ENCODE data around the gene BICDL1. TPM values are rescaled to one million over a fixed set of nuclear protein-coding genes. Genes with fewer than 3 reads are reported as not detected.

Gene BICDL1
- total and polyA plus RNA-seq, 10 of the 15 experiments (the other 5 are each of a cell fraction or from before 2014, with no cell fraction given): 0.72 to 12.3 (median 4.2) TPM

DNA sequence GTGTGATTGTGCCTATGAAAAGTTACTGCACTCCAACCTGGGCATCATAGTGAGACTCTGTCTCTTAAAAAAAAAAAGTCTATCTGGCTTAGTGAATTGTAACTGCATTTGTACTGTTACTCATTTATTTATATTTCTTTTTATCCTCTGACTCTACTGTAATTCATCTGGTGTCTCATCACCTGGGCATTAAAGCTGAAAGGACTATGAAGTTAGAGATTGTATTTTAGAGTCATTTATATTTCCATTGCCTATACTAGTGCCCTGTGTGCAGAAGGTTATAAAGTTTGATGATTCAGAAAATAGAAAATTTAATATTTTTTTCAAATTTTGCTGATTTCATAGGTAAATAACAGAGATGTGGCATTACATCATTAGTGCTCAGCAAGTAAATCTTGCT, 30.2 kb downstream of the BICDL1 start:
- Histone ChIP-seq H3K9ac (ENCODE audit: control insufficient read depth, insufficient read depth, low read length) (no peak overlapping the region), H3K27ac (ENCODE audit: control insufficient read depth, insufficient read depth) (no peak overlapping the region), H4K20me1 (ENCODE audit: control insufficient read depth, insufficient read depth) (no peaks in the 10 kb centered on the region), H3K9me3 (replicated peaks; ENCODE audit: control insufficient read depth, insufficient read depth, low read length) (no peaks in the 10 kb centered on the region), H3K27me3 (replicated peaks in 1 of 2; ENCODE audit: control insufficient read depth in 2 of 2, insufficient read depth in 2 of 2, low read length in 1 of 2) (no peaks in the 10 kb centered on the region), H2AFZ (ENCODE audit: control insufficient read depth, low read depth, low read length) (no peak overlapping the region), H3K79me2 (ENCODE audit: control insufficient read depth, insufficient read depth, low read length) (no peaks in the 10 kb centered on the region), H3K4me2 (ENCODE audit: control insufficient read depth, insufficient read depth) (no peak overlapping the region), H3K36me3 (ENCODE audit: control insufficient read depth in 2 of 2, insufficient read depth in 2 of 2, low read length in 1 of 2) (no peaks in the 10 kb centered on the region), H3K4me1 (ENCODE audit: control insufficient read depth, insufficient read depth, low read length) (peaks cover 11% of the 10 kb centered on the region; the same call in 1 of the 2 replicates), H3K4me3 (no peak overlapping the region)
- CTCF ChIA-PET: interaction anchor here (1.5 kb wide), 1 partner anchor 13 kb away, joined by 4 read pairs; no protein-coding TSS in a partner anchor
- DNase-seq (ENCODE audit: low read depth, low spot score): no peak
- in situ Hi-C loops (cut with MboI) (no loop called here), intact Hi-C loops (cut with micrococcal nuclease; ENCODE audit: unreplicated experiment) (loop anchor here (10.0 kb wide), 1 partner anchor 66 kb away; no protein-coding TSS in a partner anchor)
- POLR2A ChIA-PET: no interaction called here
- no peak for ATAC-seq
- no peak for FAIRE-seq
- SMC1A ChIA-PET (ENCODE audit: uncharacterized antibody, unreplicated experiment): no interaction called here
- TF ChIP-seq, protein P1, sequence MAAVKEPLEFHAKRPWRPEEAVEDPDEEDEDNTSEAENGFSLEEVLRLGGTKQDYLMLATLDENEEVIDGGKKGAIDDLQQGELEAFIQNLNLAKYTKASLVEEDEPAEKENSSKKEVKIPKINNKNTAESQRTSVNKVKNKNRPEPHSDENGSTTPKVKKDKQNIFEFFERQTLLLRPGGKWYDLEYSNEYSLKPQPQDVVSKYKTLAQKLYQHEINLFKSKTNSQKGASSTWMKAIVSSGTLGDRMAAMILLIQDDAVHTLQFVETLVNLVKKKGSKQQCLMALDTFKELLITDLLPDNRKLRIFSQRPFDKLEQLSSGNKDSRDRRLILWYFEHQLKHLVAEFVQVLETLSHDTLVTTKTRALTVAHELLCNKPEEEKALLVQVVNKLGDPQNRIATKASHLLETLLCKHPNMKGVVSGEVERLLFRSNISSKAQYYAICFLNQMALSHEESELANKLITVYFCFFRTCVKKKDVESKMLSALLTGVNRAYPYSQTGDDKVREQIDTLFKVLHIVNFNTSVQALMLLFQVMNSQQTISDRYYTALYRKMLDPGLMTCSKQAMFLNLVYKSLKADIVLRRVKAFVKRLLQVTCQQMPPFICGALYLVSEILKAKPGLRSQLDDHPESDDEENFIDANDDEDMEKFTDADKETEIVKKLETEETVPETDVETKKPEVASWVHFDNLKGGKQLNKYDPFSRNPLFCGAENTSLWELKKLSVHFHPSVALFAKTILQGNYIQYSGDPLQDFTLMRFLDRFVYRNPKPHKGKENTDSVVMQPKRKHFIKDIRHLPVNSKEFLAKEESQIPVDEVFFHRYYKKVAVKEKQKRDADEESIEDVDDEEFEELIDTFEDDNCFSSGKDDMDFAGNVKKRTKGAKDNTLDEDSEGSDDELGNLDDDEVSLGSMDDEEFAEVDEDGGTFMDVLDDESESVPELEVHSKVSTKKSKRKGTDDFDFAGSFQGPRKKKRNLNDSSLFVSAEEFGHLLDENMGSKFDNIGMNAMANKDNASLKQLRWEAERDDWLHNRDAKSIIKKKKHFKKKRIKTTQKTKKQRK (IDR thresholded peaks at IDR 0.05; ENCODE audit: low read depth, low read length): no peak
- TF ChIP-seq ZNF207 (IDR thresholded peaks at IDR 0.05; ENCODE audit: borderline replicate concordance): no peak
- no peak for TF ChIP-seq CHD4 (IDR thresholded peaks at IDR 0.05)
- no peak for TF ChIP-seq NR2C1 (IDR thresholded peaks at IDR 0.05)
- TF ChIP-seq YBX1 (IDR thresholded peaks at IDR 0.05): no peak
- RAD21 ChIA-PET (ENCODE audit: unreplicated experiment): no interaction called here
- no TSS peak for BruUV-seq (replicated peaks)
